Ovary (tissue), 3 donors: ENCODE measurements around the gene CDK6.

Source experiments
- CTCF ChIP-seq, 3 donors: fragments of 450-650 bp in 2 of 3; fragments of 200-600 bp in 1 of 3; IDR thresholded peaks; one replicate each; pipeline versions ENCODE4 v1.5.1 to v1.8.0; 2016 to 2022; ENCODE audit warnings: antibody characterized with exemption in 3 of 3, mild to moderate bottlenecking in 1 of 3
- POLR2A ChIP-seq: fragments of 450-650 bp; IDR thresholded peaks from one replicate; pipeline ENCODE4 v1.6.1; 2017; ENCODE audit warnings: antibody characterized with exemption, mild to moderate bottlenecking, moderate library complexity
- donor health status: DM: no; HTN: no; CAD: no.

GRCh38 chr7:92626281-92626809 lies 210.0 kb downstream of the CDK6 start:
- TF ChIP-seq CTCF (IDR thresholded peaks at IDR 0.05) (no peak), POLR2A (no peak)
